Measurements from ENCODE around the gene ALX4. TPM values are rescaled to one million over a fixed set of nuclear protein-coding genes. Genes with fewer than 3 reads are reported as not detected.

Gene ALX4
- total RNA-seq, 4 donors from 2014 or later, result 0.21 to 1.1 (median 0.34) TPM; not detected in 1

GRCh38 chr11:44286268-44286880 is 23.6 kb downstream of the ALX4 start:
- WGBS, result 56% methylated on average over 10 of the region's 10 CpGs
- H3K9me3 ChIP-seq, result no peaks in the 10 kb centered on the region
- TF ChIP-seq EP300 (IDR thresholded peaks at IDR 0.05), result no peak
- TF ChIP-seq CTCF (IDR thresholded peaks at IDR 0.05), result peak; percentile 81 to 92
- H3K4me3 ChIP-seq, result no peak overlapping the region
- no peaks in the 10 kb centered on the region for H3K27me3 ChIP-seq
- DNase-seq (ENCODE audit: low spot score in 2 of 2), result no peak
- no peak overlapping the region for H3K27ac ChIP-seq
- H3K36me3 ChIP-seq, result no peaks in the 10 kb centered on the region
- H3K4me1 ChIP-seq, result no peaks in the 10 kb centered on the region

- Histone ChIP-seq H3K36me3 (no peaks in the 10 kb centered on the region), H3K9me3 (no peaks in the 10 kb centered on the region), H3K27me3 (no peaks in the 10 kb centered on the region), H3K4me3 (no peak overlapping the region), H3K4me1 (no peaks in the 10 kb centered on the region), H3K27ac (no peak overlapping the region)
- 58% methylated on average over 2 of the region's 2 CpGs for WGBS
- no peak for DNase-seq (ENCODE audit: low spot score in 2 of 2)
- TF ChIP-seq POLR2A (IDR thresholded peaks at IDR 0.05), result no peak
- no peak for TF ChIP-seq POLR2AphosphoS5 (IDR thresholded peaks at IDR 0.05)
- no peak for TF ChIP-seq EP300 (IDR thresholded peaks at IDR 0.05)
- TF ChIP-seq CTCF (IDR thresholded peaks at IDR 0.05), result no peak
Measured at GRCh38 chr11:44285756-44286155, 24.2 kb downstream of the ALX4 start.

- Histone ChIP-seq H3K36me3 (no peaks in the 10 kb centered on the region), H3K4me3 (no peak overlapping the region), H3K27ac (no peak overlapping the region), H3K4me1 (no peaks in the 10 kb centered on the region), H3K27me3 (peaks cover 4% of the 10 kb centered on the region), H3K9me3 (no peaks in the 10 kb centered on the region)
- TF ChIP-seq POLR2A (IDR thresholded peaks at IDR 0.05), result no peak
- no peak for DNase-seq (ENCODE audit: low spot score in 2 of 2)
- WGBS, result 84% methylated on average over 5 of the region's 5 CpGs
Measured at GRCh38 chr11:44282620-44283019, 27.3 kb downstream of the ALX4 start.

DNA sequence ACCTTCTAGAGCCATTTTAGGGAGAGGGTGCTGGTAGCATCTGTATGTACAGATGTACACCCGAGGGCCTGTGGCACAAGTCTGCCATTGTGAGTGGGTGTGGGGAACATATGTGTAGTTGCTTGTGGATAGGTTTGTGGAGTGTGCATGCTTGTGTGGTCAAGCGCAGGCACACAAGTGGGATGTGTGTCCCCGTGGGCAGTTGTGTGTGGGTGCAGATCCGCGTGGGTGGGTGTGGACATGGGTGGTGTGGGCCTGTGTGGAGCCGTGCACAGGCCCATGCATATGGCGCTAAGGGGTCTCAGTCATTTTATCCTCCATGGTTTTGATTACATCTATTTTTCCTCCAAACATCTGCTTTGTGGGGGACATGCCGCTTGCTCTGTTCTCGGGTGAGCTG is 28.8 kb downstream of the ALX4 start:
- WGBS, result 83% methylated on average over 9 of the region's 9 CpGs
- TF ChIP-seq EP300 (IDR thresholded peaks at IDR 0.05) (no peak), POLR2A (IDR thresholded peaks at IDR 0.05) (no peak), POLR2AphosphoS5 (IDR thresholded peaks at IDR 0.05) (no peak), CTCF (IDR thresholded peaks at IDR 0.05) (no peak)
- no peaks in the 10 kb centered on the region for H3K36me3 ChIP-seq
- H3K27ac ChIP-seq, result no peak overlapping the region
- peaks cover 4% of the 10 kb centered on the region for H3K27me3 ChIP-seq
- DNase-seq (ENCODE audit: low spot score in 2 of 2), result no peak
- no peaks in the 10 kb centered on the region for H3K4me1 ChIP-seq
- no peaks in the 10 kb centered on the region for H3K9me3 ChIP-seq
- H3K4me3 ChIP-seq, result no peak overlapping the region

GRCh38 chr11:44280257-44280656 is 29.7 kb downstream of the ALX4 start:
- WGBS, result 84% methylated on average over 6 of the region's 7 CpGs
- H3K27me3 ChIP-seq, result peaks cover 4% of the 10 kb centered on the region

More at GRCh38 chr11:44280257-44280656, 29.7 kb downstream of the ALX4 start:
- Histone ChIP-seq H3K36me3 (no peaks in the 10 kb centered on the region), H3K9me3 (no peaks in the 10 kb centered on the region), H3K4me1 (no peaks in the 10 kb centered on the region), H3K4me3 (no peak overlapping the region), H3K27ac (no peak overlapping the region)
- no peak for DNase-seq (ENCODE audit: low spot score in 2 of 2)
- TF ChIP-seq POLR2A (IDR thresholded peaks at IDR 0.05) (no peak), CTCF (IDR thresholded peaks at IDR 0.05) (no peak), POLR2AphosphoS5 (IDR thresholded peaks at IDR 0.05) (no peak), EP300 (IDR thresholded peaks at IDR 0.05) (no peak)

Measured in suprapubic skin (tissue), 4 donors.